Measurements from ENCODE around the gene ANO4.
"Not testable (repeated sequence)": the region's sequence is repeated elsewhere in the genome, so short reads cannot be mapped to it uniquely, and the experiment has no call there.

The ANO4 gene

DNA sequence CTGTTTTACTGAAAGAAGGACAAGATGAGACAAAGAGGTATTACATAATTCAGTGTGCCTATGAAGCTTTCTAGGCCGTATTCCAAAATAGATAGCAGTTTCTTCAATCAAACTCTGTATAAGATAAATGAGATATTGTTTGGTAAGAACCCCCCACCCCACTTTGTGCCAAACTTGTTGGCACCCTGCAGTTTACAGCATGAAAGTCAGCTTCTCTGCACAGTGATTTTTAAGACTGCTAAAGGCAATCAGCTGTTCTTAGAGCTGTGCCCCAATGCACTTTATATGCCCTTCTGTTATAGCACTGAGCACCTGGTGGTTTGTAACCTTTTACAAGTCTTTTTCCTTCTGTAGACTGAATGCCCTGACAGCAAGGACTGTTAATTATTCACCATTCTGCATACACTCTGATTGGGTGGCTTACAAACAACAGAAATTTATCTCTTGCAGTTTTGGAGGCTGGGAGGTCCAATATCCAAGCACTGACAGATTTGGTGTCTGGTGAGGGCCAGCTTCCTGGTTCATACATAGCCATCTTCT lies 76.7 kb downstream of the ANO4 start:
- DNase-seq (ENCODE audit: low read depth in 2 of 2): no peak

GRCh38 chr12:100875156-100875555 lies 80.6 kb downstream of the ANO4 start:
- DNase-seq (ENCODE audit: low read depth in 2 of 2): no peak

GRCh38 chr12:100875771-100876170 lies 81.2 kb downstream of the ANO4 start:
- DNase-seq (ENCODE audit: low read depth in 2 of 2): no peak

GRCh38 chr12:100877776-100878175 lies 83.2 kb downstream of the ANO4 start:
- DNase-seq (ENCODE audit: low read depth in 2 of 2): no peak

DNA sequence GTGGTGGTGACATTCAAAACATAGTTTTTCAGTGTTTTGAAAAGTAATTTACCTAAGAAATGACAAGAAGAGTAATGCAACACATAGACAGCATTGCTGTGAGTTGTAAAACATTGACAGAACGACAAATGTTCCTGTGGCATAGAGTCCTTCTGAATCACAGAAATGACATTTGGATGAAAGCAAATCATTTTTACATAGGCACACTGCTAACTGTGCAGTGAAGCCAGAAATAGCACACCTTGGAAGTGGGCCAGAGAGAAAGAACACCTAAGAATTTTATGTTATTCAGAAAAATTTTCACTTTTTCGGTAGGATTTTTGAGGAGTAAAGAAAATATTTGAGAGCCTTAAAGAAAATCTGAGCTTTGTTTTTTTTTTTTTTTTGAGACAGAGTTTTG lies 100.6 kb downstream of the ANO4 start:
- DNase-seq (ENCODE audit: low read depth in 2 of 2): no peak

DNA sequence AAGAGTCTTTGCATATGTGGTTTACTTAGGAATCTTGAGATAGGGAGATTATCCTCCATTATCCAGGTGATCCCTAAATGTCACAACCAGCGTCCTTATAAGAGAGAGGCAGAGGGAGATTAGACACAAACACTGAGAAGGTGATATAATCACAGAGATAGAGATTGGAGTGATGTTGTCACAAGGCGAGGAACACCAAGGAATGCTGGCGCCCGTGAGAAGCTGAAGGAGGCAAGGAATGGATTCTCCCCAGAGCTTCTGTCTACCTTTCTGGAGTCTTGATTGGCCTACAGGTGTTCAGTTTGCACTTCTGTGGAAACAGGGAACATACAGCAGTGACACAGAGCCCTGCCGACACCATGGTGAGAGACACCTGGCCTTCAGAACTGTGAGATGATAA lies 101.6 kb downstream of the ANO4 start:
- DNase-seq (ENCODE audit: low read depth in 2 of 2): no peak

DNA sequence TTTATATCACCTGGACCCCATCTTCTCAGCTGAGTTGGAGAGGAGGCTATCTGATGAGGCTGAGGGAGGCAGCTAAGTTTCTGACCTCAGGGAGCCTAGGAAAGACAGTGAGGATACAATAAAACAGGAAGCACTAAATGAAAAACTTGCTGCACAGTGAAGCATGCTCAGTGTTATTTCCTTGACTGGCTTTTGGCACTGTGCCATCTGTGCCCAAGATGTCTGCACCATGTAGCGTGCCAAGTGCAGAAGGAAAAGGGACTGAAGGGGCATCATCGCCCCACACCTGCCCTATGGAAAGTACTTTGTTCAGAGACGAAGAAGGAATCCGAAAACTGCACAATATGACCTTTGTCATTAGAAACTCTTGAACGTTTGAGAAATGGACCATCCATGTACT lies 102.7 kb downstream of the ANO4 start:
- no peak for DNase-seq (ENCODE audit: low read depth in 2 of 2)

GRCh38 chr12:100899301-100899700 lies 104.7 kb downstream of the ANO4 start:
- no peak for DNase-seq (ENCODE audit: low read depth in 2 of 2)

DNA sequence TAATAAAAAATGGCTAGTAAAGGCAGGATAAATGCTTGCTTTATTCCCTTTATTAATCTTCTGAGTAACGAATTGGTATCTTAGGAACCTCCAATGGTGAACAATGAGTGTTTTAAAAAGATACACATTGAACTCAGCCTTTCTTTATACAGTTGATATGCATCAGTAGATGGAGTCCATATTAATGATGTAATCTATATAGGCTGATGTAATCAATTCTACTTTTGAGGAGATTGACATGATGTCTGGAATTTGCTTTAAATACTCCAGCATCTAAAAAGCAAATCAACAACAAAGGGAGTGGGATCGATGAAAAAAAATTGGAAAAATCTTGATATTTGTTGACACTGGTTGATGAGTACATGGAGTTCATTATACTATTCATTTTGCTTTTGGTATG lies 106.2 kb downstream of the ANO4 start:
- no peak for DNase-seq (ENCODE audit: low read depth in 2 of 2)

DNA sequence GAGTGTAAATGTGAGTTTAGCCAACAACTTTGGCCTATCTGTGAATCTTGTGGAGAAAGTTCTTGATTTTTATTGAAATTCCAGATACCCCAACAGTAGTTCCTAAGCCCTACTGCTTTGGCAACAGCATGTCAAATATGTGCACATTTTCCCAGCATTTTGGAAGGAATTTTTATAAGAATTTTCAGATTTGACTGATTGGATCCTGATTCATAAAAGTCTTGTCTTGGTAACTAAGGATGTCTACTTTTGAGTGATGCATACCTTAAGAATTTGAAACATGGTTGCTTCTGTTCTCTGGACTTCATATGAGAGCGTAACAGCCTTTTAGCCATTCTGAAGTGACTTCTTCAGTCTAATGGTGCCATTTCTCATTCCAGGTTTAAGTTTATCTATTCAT lies 106.7 kb downstream of the ANO4 start:
- no peak for DNase-seq (ENCODE audit: low read depth in 2 of 2)

- no peak for DNase-seq (ENCODE audit: low read depth in 2 of 2)
These were observed 109.7 kb downstream of the ANO4 start for GRCh38 chr12:100904270-100904669.

GRCh38 chr12:100908501-100908900 lies 113.9 kb downstream of the ANO4 start:
- no peak for DNase-seq (ENCODE audit: low read depth in 2 of 2)

- DNase-seq (ENCODE audit: low read depth in 2 of 2): no peak
These were observed 119.5 kb downstream of the ANO4 start for GRCh38 chr12:100913872-100914592.

GRCh38 chr12:100919116-100919515 lies 124.5 kb downstream of the ANO4 start:
- no peak for DNase-seq (ENCODE audit: low read depth in 2 of 2)

GRCh38 chr12:100920493-100920892 lies 125.9 kb downstream of the ANO4 start:
- no peak for DNase-seq (ENCODE audit: low read depth in 2 of 2)

GRCh38 chr12:100926669-100927248 lies 132.2 kb downstream of the ANO4 start:
- no peak for DNase-seq (ENCODE audit: low read depth in 2 of 2)

- DNase-seq (ENCODE audit: low read depth in 2 of 2): no peak
These were observed 133.2 kb downstream of the ANO4 start for GRCh38 chr12:100927826-100928225.

- no peak for DNase-seq (ENCODE audit: low read depth in 2 of 2)
These were observed 138.0 kb downstream of the ANO4 start for GRCh38 chr12:100932571-100932970.

DNA sequence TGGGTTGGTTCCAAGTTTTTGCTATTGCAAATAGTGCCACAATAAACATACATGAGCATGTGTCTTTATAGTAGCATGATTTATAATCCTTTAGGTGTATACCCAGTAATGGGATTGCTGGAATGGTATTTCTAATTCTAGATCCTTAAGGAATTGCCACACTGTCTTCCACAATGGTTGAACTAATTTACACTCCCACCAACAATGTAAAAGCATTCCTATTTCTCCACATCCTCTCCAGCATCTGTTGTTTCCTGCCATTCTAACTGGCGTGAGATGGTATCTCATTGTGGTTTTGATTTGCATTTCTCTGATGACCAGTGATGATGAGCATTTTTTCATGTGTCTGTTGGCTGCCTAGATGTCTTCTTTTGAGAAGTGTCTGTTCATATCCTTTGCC lies 139.0 kb downstream of the ANO4 start:
- DNase-seq (ENCODE audit: low read depth in 2 of 2): not testable (repeated sequence)

DNA sequence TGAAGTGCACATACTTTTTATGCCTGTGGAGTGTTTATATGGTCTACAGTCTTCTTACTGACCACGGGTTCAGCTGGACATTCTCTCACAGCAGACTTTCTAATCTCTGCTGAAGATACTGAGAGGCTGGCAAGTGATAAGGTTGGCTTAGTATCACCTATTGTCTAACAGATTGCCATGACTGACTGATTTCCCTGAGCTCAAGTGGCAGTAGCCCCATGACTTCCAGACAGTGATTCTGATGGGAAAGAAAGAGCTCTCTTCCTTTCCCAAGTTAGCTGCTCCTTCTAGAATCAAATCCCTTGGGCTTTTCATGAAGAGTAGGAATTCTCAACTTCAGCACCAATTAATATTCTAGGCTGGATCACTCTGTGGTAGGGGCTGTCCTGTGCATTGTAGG lies 141.4 kb downstream of the ANO4 start:
- no peak for DNase-seq (ENCODE audit: low read depth in 2 of 2)

DNA sequence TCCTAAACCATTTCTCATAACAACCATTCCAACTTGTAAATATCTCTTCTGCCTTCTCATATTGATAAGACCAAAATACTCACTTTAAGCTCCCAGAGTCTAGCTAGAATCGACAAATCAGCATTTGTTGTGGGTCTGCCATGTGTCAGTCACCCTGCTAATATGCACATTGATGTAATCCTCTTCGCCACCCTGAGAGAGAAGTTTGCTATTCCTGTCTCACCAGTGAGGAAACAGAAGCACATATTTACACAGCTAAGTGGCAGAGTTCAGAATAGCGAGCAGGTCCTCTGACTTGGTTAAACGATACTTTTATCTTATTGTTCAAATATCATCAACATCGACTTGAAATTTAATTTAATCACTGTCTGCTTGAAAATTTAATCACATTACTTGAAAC lies 142.1 kb downstream of the ANO4 start:
- DNase-seq (ENCODE audit: low read depth in 2 of 2): no peak

GRCh38 chr12:100940503-100940902 lies 145.9 kb downstream of the ANO4 start:
- no peak for DNase-seq (ENCODE audit: low read depth in 2 of 2)

DNA sequence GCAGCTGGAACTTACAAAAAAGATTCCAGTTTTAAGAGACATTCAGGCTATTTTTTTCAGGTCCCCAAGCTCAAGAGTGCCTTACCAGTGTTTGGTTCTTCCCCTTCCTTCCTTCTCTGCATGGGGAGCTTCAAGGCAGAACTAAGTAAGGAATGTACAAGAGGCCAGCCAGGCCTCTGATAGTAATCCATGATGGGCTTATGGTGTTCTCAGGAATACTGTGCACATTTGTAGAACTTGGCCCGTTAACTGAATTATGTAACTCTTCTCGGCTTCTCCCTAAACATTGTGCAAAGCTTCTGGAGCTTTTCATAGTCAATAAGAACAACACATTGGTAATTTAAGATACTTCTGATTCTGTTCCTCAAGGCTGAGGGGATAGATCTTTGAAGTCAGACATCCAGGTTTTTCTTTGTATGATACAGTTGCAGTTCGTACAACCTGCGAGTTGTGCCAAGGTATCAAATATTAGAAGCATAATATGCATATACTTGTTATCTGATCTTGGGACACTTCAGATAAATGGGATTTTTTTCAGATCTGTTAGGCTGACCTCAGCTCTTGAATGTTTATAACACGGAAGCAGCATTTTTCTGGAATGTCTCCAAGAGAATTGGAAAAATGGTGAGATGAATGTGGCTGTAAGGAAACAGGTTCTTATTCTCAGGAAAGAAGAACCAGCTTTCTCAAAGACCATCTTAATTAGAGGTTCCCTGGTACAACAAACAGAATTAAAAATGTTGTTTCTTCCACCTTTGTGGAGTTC lies 148.6 kb downstream of the ANO4 start:
- no peak for DNase-seq (ENCODE audit: low read depth in 2 of 2)

All from stimulated activated CD4-positive, alpha-beta T cell treated with anti-CD3 and anti-CD28 coated beads, Interleukin-15, amount 100 ng/mL, for 48 hours (primary cell).